GM18519 (cell line): ENCODE data around the gene SMURF1.
"Not testable (repeated sequence)": the region's sequence is repeated elsewhere in the genome, so short reads cannot be mapped to it uniquely, and the experiment has no call there.

ENCODE experiments used
- ATAC-seq: cut with Tn5 transposase; IDR thresholded peaks from one replicate; pipeline ENCODE4 v1.9.1; 2021; ENCODE audit warnings: mild to moderate bottlenecking, moderate library complexity; ENCODE audit not compliant: unreplicated experiment, low FRiP score

Gene SMURF1

GRCh38 chr7:99123571-99124033 is 20.3 kb downstream of the SMURF1 start:
- ATAC-seq, result no peak

DNA sequence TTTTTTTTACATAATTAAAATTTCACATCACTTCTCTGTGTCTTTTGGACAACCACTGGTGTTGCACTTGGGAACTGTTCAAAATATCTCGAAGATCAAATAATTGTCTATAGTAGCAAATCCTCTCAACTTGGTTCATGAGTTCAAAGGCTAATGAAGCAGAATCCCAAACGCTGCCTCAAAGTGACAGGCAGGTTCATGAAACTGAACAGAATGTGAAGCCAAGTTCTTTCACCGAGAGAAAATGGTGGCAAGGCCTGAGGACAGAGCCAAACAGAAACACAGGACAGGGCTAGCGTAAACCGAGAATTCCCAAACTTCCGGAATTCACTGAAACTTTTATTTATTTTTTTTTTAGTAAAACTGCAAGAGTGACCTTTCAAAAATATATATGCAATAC is 21.1 kb downstream of the SMURF1 start:
- no peak for ATAC-seq

DNA sequence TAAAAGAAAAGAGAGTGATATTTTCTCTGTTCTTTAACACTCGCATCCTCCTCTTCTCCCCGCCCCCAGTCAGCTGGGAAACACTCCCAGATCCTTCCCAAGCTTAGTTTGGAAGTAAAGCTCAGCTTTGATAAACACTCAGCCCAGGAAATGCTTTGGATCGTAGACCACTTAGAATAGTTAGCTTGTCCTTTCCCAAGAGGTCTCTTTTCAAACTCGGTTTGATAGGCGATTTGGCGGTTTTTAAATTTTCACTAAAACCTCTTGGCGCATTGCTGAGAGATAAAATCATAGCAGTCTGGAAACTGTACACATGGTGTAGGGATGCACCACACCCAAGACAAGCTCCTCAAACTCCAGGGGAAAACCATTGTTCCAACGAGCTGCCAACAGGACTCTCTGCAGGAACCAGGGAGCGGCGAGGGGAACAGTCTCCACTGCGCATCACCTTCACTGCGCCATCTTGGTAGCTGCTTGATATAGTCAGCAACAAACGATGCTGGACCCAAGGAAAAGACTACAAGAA is 22.3 kb downstream of the SMURF1 start:
- no peak for ATAC-seq

DNA sequence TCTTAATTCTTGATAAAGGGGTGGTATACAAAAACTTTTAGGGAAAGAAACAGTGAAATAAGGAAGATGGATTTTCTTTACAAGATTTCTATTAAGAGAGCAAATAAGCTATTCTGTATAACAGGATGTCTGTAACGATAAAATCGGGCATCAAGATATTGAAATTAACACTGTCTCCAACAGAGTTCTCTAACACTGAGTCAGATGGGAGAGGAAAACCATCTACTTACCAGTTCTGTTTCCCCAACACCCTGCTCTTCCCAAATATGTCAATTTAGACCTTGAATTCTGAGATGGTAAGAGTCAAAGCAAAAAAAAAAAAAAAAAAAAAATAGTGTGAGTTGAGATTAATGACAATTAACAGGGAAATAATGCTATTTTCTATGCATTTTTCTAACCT is 23.0 kb downstream of the SMURF1 start:
- ATAC-seq, result no peak

GRCh38 chr7:99120501-99120900 is 23.4 kb downstream of the SMURF1 start:
- ATAC-seq, result no peak

DNA sequence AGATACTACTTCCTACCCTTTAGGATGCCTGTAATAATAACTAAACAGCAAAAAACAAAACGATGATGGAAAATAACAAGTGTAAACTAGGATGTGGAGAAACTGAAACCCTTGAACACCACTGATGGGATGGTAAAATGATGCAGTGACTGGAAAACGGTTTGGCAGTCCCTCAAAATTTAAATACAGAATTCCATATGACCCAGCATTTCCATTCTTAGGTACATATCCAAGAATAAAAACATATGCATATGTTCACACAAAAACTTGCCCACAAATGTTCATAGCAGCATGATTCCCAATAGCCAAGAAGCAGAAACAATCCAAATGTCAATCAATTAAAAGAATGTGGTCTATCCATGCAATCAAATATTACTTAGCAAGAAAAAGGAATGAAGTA is 25.8 kb downstream of the SMURF1 start:
- ATAC-seq, result no peak

- no peak for ATAC-seq
Observed at GRCh38 chr7:99116144-99116543, 27.8 kb downstream of the SMURF1 start.

- no peak for ATAC-seq
Observed at GRCh38 chr7:99115379-99115778, 28.5 kb downstream of the SMURF1 start.

DNA sequence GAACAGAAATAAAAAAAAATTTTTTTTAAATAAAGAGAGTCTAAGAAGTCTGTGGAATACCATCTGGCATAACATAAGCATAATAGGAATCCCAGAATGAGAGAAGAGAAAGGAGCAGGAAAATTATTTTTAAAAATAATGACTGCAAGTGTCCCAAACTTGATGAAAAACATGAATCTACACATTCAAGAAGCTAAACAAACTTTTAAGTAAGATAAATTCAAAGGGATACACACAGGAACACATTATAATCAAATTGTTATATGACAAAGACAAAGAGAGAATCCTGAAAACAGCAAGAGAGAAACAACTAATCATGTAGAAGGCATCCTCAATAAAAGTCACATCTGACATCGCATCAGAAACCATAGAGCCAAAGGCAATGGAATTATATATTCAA is 30.9 kb downstream of the SMURF1 start:
- ATAC-seq, result no peak

- peak; percentile 69 for ATAC-seq
Observed at GRCh38 chr7:99112097-99112496, 31.8 kb downstream of the SMURF1 start.

GRCh38 chr7:99111591-99111990 is 32.3 kb downstream of the SMURF1 start:
- ATAC-seq, result no peak

GRCh38 chr7:99109108-99110051 is 34.5 kb downstream of the SMURF1 start:
- ATAC-seq, result no peak

DNA sequence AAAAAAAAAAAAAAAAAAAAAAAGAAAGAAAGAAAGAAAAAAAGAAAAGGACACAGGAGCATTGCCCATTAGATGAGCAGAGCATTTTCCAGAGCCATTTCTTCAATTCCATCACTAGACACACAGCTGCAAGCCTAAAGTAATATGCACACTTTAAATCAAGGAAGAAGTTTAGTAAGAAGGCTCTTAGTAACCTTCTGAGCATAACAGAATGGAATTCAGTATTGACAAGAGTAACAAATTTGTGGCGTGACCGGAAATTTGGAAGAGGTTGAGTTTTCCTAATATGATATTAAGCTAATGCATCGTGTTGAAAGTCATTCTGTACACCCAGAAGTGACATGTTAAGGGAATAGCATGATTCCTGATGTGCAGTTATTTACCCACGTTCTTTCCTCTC is 35.3 kb downstream of the SMURF1 start:
- no peak for ATAC-seq

DNA sequence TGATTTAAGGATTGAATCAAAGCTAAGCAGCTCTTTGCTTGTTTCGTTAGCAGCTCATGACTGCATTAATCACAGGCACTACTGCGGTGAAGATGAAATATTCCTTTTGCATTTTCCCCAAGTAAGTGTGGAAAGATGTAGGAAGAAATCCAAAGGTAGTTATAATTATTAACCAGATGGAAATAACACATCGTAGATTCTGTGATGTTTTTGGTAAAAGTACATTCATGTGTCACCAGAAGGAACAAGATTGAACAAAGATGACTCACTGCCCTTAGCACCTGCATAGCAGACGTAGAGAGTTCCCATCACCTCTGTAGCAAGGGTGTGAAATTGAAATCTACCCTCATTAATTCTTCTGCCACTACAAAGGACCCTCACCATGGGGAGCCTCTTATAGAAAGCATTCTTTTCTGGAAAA is 37.1 kb downstream of the SMURF1 start:
- no peak for ATAC-seq

- ATAC-seq, result no peak
Observed at GRCh38 chr7:99106411-99106810, 37.5 kb downstream of the SMURF1 start.

DNA sequence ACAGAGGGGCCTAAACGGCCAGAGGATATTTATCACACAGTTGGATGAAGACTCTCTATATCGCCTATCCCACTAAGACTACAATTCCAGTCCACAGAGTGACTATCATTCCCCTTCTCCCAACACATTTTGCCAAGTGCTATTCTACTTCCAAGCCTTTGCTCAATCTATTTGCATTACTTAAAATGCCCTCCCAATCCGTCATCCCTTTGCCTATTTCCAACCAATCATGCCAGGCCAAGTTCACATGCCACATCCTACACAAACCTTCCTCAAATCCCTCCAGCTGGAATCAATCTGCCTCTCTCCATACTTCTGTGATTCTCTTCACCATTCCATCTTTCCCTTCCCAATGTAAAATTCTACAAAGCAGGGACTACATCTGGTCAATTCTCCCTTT is 38.2 kb downstream of the SMURF1 start:
- no peak for ATAC-seq

GRCh38 chr7:99104631-99105030 is 39.3 kb downstream of the SMURF1 start:
- ATAC-seq, result no peak

DNA sequence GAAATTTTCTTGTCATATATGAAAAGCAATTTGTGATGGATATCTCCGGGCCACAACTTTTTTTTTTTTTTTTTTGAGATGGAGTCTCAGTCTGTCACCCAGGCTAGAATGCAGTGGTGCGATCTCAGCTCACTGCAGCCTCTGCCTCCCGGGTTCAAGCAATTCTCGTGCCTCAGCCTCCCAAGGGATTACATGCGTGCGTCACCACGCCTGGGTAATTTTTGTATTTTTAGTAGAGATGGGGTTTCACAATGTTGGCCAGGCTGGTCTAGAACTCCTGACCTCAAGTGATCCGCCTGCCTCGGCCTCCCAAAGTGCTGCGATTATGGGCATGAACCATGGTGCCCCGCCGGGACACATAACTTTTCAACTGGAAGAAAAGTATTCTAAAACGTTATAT is 40.1 kb downstream of the SMURF1 start:
- not testable (repeated sequence) for ATAC-seq

DNA sequence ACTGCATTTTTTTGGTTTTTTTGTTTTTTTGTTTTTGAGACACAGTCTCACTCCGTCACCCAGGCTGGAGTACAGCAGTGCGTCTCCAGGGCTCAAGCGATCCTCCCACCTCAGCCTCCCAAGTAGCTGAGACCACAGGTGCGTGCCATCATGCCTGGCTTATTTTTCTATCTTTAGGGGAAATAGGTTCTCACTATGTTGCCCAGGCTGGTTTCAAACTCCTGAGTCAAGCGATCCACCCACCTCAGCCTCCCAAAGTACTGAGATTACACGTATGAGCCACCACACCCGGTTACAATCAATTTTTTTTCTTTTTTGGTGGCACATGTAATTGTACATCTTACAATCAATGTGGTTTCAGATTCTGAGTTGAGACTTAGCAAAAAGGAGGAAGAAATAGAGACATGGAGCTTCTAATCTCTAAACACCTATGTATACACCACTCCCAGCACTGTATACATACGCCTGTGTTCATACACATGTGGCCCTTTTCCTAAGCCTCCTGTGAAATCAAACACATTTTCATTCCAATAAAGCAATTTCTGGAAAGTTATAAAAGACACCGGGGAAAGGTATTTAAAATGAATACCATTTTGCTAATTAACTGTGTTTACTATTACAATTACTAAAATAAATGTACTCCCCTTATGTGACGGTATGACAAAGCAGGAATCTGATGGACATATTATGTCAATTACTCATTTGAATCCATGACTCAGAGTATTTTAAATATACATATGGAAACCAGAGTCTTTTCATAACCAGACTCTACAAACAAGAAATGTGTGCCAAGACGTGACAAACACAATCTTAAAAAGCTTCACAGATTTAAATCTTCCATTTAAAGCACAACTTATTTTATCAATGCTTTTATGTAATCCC is 40.9 kb downstream of the SMURF1 start:
- no peak for ATAC-seq

- no peak for ATAC-seq
Observed at GRCh38 chr7:99102361-99102760, 41.5 kb downstream of the SMURF1 start.

DNA sequence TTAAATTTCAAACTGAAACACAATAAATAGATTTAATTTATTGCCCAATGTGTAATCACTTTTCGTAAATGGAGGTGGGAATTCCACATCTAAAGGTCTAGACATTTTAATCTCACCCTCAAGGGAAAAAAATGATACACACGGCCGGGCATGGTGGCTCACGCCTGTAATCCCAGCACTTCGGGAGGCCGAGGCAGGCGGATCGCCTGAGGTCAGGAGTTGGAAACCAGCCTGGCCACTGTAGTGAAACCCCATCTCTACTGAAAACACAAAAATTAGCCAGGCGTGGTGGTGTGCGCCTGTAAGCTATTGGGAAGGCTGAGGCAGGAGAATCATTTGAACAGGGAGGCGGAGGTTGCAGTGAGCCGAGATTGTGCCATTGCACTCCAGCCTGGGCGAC is 42.4 kb downstream of the SMURF1 start:
- ATAC-seq, result not testable (repeated sequence)
